Measurements from ENCODE around the gene DDX46. TPM values are rescaled to one million over a fixed set of nuclear protein-coding genes. Genes with fewer than 3 reads are reported as not detected.

DDX46 gene
- total and polyA plus RNA-seq, 2 experiments from 2014 or later = 24.2 to 25.9 TPM

DNA sequence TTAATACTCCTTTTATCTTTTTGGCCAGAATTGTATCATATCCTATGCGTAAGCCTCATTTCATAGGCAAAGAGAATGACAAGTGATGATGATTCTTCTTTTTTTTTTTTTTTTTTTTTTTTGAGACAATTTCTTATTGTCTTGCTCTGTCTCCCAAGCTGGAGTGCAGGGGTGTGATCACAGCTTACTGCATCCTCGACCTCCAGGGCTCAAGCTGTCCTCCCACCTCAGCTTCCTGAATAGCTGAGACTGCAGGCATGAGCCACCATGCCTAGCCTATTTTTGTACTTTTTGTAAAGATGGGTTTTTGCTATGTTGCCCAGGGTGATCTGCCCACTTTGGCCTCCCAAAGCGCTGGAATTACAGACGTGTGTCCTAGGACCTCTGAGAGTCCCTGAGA, 45.2 kb downstream of the DDX46 start:
- Histone ChIP-seq H3K4me3 (no peak overlapping the region), H3K27me3 (no peaks in the 10 kb centered on the region), H3K9me3 (ENCODE audit: low read depth) (no peaks in the 10 kb centered on the region), H3K36me3 (peaks cover 9% of the 10 kb centered on the region), H3K4me1 (ENCODE audit: low read depth) (no peaks in the 10 kb centered on the region), H3K27ac (no peak overlapping the region)
- DNase-seq (ENCODE audit: low read depth in 1 of 2, low spot score in 1 of 2) = no peak
- TF ChIP-seq, protein P1, sequence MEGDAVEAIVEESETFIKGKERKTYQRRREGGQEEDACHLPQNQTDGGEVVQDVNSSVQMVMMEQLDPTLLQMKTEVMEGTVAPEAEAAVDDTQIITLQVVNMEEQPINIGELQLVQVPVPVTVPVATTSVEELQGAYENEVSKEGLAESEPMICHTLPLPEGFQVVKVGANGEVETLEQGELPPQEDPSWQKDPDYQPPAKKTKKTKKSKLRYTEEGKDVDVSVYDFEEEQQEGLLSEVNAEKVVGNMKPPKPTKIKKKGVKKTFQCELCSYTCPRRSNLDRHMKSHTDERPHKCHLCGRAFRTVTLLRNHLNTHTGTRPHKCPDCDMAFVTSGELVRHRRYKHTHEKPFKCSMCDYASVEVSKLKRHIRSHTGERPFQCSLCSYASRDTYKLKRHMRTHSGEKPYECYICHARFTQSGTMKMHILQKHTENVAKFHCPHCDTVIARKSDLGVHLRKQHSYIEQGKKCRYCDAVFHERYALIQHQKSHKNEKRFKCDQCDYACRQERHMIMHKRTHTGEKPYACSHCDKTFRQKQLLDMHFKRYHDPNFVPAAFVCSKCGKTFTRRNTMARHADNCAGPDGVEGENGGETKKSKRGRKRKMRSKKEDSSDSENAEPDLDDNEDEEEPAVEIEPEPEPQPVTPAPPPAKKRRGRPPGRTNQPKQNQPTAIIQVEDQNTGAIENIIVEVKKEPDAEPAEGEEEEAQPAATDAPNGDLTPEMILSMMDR (IDR thresholded peaks at IDR 0.05; ENCODE audit: low read depth, low read length) = no peak

- TF ChIP-seq, protein P1 (IDR thresholded peaks at IDR 0.05; ENCODE audit: low read depth, low read length) = no peak
- Histone ChIP-seq H3K4me3 (no peak overlapping the region), H3K9me3 (ENCODE audit: low read depth) (no peaks in the 10 kb centered on the region), H3K27ac (no peak overlapping the region), H3K36me3 (peaks cover 52% of the 10 kb centered on the region), H3K27me3 (no peaks in the 10 kb centered on the region), H3K4me1 (ENCODE audit: low read depth) (no peaks in the 10 kb centered on the region)
- no peak for DNase-seq (ENCODE audit: low read depth in 1 of 2, low spot score in 1 of 2)
Measured at GRCh38 chr5:134813407-134813806, 54.8 kb downstream of the DDX46 start.

GRCh38 chr5:134813827-134814226, 55.2 kb downstream of the DDX46 start:
- H3K9me3 ChIP-seq (ENCODE audit: low read depth) = no peaks in the 10 kb centered on the region
- H3K4me3 ChIP-seq = no peak overlapping the region
- TF ChIP-seq, protein P1 (IDR thresholded peaks at IDR 0.05; ENCODE audit: low read depth, low read length) = no peak
- no peak for DNase-seq (ENCODE audit: low read depth in 1 of 2, low spot score in 1 of 2)
- no peaks in the 10 kb centered on the region for H3K4me1 ChIP-seq (ENCODE audit: low read depth)
- peaks cover 50% of the 10 kb centered on the region for H3K36me3 ChIP-seq
- no peak overlapping the region for H3K27ac ChIP-seq
- H3K27me3 ChIP-seq = no peaks in the 10 kb centered on the region

DNA sequence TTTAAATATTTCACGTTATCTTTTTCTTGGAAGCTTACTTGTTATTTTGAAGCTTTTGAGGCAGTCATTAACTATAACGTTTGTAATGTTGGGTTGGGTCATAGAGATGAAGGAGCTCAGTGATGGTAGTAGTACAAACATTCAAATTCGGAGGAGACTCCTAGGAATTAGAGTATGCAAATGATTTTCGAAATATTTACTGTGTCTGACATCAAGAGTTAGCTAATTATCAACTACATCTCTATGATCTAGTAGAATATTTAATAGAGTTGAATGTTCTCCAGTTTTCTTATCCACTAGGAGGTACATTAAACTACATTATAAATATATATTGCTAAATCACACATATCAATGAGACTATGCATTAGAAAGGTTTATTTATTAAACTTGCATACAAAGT, 58.4 kb downstream of the DDX46 start:
- peaks cover 54% of the 10 kb centered on the region for H3K36me3 ChIP-seq
- H3K9me3 ChIP-seq (ENCODE audit: low read depth) = no peaks in the 10 kb centered on the region
- H3K27ac ChIP-seq = no peak overlapping the region
- TF ChIP-seq, protein P1 (IDR thresholded peaks at IDR 0.05; ENCODE audit: low read depth, low read length) = no peak
- DNase-seq (ENCODE audit: low read depth in 1 of 2, low spot score in 1 of 2) = no peak
- H3K4me3 ChIP-seq = no peak overlapping the region
- H3K27me3 ChIP-seq = no peaks in the 10 kb centered on the region
- H3K4me1 ChIP-seq (ENCODE audit: low read depth) = no peaks in the 10 kb centered on the region

- peaks cover 58% of the 10 kb centered on the region for H3K36me3 ChIP-seq
Measured at GRCh38 chr5:134818776-134819175, 60.2 kb downstream of the DDX46 start.

More at GRCh38 chr5:134818776-134819175, 60.2 kb downstream of the DDX46 start:
- Histone ChIP-seq H3K27me3 (no peaks in the 10 kb centered on the region), H3K4me3 (no peak overlapping the region), H3K9me3 (ENCODE audit: low read depth) (no peaks in the 10 kb centered on the region), H3K27ac (no peak overlapping the region), H3K4me1 (ENCODE audit: low read depth) (no peaks in the 10 kb centered on the region)
- no peak for DNase-seq (ENCODE audit: low read depth in 1 of 2, low spot score in 1 of 2)
- TF ChIP-seq, protein P1 (IDR thresholded peaks at IDR 0.05; ENCODE audit: low read depth, low read length) = no peak
